Loucy (cell line): ENCODE results near the gene FEN1.

Experiments
- CTCF ChIP-seq: fragments of 200-600 bp; sonication (generic); conservative IDR thresholded peaks from 2 replicates; pipeline ENCODE4 v1.5.1; 2014; ENCODE audit warnings: mild to moderate bottlenecking, antibody characterized with exemption, low read length
- EZH2phosphoT487 ChIP-seq: fragments of 200-600 bp; IDR thresholded peaks from 2 replicates; pipeline ENCODE4 v1.6.1; 2018; ENCODE audit warnings: antibody characterized with exemption, mild to moderate bottlenecking, moderate library complexity, borderline replicate concordance

- no peak for TF ChIP-seq CTCF
- no peak for TF ChIP-seq EZH2phosphoT487
Observed at GRCh38 chr11:61814247-61814957, 21.7 kb downstream of the FEN1 start.
